AG09319 (cell line): ENCODE measurements around the gene AKAP8.

Experiments
- DNase-seq: peaks from one replicate; pipeline ENCODE4 v3.0.0-alpha.2; 2010; ENCODE audit warnings: low read depth; ENCODE audit errors: extremely low read depth
- CTCF ChIP-seq: IDR thresholded peaks from 2 replicates; pipeline ENCODE4 v1.5.1; 2011; ENCODE audit warnings: low read depth, mild to moderate bottlenecking, inconsistent platforms, low read length, moderate library complexity

The AKAP8 gene

GRCh38 chr19:15381429-15381828 is 1.8 kb upstream of the AKAP8 start:
- no peak for TF ChIP-seq CTCF
- no peak for DNase-seq

- no peak for TF ChIP-seq CTCF
- DNase-seq, result no peak
These were observed 536 bp upstream of the AKAP8 start for GRCh38 chr19:15379999-15380647.

- no peak for TF ChIP-seq CTCF
- no peak for DNase-seq
These were observed 979 bp downstream of the AKAP8 start for GRCh38 chr19:15378534-15379082.

DNA sequence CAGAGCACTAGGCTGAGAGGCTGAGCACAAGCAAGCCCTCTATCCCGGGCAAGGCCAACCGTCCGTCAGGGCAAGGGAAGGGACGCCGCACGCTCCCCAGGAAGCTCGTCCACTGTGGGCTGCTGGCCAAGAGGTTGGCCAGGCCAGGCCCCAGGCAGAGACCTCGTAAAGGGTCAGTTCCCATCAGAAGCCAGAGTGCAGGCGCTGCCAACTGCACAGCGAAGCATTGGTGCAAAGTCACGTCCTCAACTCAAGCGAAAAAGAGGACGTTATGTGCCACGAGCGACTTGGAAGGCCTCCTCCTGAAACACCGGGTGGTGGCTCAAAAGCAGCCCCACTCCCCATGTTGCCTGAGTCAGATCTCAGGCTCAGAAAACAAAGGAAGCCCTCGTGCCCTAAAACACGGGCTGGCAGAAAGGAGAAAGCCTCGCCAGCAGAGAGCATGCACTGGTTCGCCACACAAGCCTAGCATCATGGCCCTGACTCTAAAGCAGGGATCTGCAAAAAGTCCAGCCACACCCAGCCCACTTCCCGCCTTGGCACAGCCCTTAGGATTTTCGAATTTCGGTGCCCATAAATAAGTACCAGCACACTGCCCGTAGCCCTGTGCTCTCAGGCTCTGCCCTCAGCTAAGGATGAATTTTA is 4.7 kb downstream of the AKAP8 start:
- no peak for TF ChIP-seq CTCF
- no peak for DNase-seq

DNA sequence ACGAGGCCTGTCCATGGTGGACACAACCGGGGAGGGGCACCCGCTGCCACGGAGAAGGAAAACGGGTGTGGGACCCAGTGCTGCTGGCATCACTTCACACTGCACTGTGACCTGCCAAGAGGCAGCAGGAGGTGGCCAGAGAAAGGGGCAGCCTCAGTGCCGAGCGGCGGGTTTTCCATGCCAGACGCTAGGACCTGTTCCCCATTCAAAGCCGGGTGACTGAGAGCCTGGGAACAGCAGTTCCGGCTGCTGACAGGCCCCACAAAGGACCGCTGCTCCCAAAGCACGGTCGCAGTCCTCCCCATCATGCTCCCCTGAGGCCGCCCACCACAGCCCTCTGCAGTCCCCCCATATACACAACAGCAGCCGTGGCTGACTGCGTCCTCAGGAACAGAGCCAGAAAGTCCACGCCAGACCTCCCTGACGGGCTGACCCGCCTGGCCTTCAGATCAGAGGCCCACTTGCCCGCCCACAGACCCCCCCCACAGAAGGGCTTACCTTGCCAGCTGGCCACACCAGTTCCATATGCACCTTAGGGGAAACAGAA is 5.4 kb downstream of the AKAP8 start:
- DNase-seq, result no peak
- no peak for TF ChIP-seq CTCF

GRCh38 chr19:15373644-15374043 is 5.9 kb downstream of the AKAP8 start:
- TF ChIP-seq CTCF, result no peak
- DNase-seq, result no peak

DNA sequence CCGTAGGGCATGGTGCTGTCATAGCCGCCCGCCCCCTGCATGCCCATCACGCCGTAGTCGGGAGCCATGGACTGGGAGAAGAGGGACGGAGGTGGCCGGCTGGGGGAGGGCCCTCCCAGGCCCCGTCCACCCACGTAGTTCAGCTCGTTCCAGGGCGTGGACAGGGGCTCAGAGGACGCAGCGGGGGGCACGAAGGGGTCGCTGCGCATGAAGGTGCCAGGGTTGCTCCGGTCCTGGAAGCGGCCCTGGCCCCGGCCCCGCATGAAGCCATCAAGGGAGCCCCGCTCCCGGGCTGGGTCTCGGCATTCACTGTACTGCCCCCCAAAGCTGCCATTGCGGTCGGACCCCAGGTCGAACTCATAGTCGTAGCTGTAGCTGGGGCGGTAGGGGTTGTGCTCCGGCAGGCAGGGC is 6.7 kb downstream of the AKAP8 start:
- TF ChIP-seq CTCF, result no peak
- DNase-seq, result no peak
